KBM-7 (cell line): ENCODE results near the gene SPEM3.
A peak's percentile ranks its signal among the peaks of the same experiment; 100 is the strongest.

Source experiments
- DNase-seq: peaks from one replicate; pipeline ENCODE4 v3.0.0-alpha.2; 2015
- in situ Hi-C: fragments of 300-500 bp; cut with MboI; formaldehyde crosslinking; loops from 2 replicates; pipeline ENCODE4 v1.14.3; 2020; ENCODE audit warnings: low sequenced_read_pairs, low pct_unique_long_range_greater_than_20kb, mixed read lengths

SPEM3 gene

DNA sequence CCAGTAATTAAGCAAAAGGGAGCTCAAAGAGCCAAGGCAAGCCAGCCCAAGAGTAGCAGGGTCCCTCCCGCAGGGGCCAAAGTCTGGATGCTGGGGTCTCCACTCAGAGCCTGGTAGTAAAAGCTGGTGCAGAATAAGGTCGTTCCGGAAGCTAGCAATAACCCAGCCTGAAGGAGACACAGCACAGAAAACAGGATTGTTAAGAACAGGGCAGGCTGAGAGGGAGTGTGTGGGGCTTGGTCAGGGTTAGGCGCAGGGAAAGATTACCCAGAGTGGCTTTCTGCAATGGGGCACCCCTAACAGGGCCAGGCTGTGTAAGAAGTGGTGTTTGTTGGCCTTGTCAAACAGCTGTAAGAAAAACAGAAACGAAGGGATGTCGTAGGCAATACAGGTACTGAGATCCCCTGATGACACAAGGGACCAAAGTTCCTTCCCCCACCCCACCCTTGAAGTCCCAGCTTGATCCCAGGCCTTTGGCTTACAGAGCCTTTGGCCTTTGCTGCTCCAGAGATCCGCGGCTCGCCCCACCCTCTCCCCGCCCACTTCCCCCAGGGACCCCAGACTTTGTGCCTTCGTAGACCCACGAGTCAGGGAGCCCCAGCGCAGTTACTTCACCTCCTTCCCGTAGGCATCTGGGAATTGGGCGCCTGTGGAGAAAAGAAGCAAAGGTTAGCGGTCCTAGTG lies 25.5 kb upstream of the SPEM3 start:
- DNase-seq: no peak

GRCh38 chr17:7403727-7403976 lies 25.0 kb upstream of the SPEM3 start:
- in situ Hi-C loops: no loop called here
- DNase-seq: no peak

More for the DNA sequence above, 25.5 kb upstream of the SPEM3 start:
- in situ Hi-C loops: no loop called here

DNA sequence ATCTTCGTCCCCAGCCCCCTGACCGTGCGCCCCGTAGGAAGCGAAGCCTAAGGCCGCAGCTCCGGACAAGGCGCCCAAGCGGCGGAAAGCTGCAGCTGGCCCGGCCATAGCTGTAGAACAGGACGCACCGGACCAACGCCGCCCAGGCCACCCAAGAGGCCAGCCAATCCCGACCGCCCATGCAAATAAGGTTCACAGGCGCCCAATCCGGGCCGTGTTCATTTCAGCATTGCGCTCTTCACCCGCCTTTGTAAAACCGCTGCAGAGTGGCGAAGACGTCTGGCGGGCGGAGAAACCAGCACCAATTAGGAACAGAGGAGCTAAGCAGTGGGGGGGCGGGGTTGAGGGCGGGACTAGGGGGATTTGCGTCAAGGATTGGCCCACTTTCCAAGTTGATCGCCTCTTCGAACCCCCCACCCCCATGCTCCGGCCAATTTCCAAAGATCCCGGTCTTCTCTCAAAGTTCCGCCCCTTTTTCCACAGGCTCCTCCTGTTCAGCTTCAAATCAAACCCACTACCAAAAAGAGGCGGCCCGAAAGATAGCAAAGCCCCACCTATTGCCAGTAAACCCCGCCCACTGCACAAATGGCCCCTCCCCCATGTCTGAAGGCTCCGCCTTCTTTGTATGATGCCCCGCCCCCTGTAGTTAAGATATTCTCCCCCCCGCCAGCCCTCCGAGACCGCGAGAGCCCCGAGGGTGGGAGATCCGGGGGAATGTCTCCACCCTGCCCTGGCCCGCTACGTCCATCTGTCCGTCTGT lies 24.5 kb upstream of the SPEM3 start, which contains the start of gene TMEM256:
Gene TMEM256, minus strand, starts transcription at position 121 of the 760 bp plus-strand sequence. Its CDS starts 13 bp downstream, at position 108.
- in situ Hi-C loops: no loop called here
- DNase-seq: peak; percentile 99

DNA sequence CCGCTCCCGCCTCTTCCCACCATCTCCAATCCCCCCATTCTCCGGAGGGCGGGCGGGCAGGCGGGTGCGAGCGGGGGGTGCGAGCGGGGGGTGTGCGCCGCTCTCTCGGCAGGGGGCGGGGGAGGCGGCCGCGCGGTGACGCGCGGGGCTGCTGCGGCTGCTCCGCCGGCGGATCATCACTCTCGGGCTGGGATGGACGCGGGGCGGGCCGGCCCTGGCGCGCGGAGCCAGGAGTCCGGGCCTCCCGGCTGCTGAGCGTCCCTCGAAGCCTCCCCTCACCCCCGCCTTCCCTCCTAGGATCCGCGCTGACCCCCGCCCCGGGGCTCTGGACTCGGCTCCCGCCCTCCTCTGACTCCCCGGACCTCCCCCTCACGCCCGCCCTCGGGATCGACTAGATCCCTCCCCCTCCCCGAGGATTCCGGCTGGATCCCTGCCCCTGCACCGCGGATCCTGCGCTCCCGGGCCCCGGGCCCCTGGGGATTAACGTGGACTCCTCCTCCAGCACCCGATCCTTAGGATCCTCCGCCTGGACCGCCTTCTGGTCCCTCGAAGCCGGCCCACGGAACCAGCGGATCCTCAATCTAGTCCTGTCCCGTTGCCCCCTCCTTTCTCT lies 23.8 kb upstream of the SPEM3 start:
- no peak for DNase-seq
- in situ Hi-C loops: no loop called here

- in situ Hi-C loops: no loop called here
- no peak for DNase-seq
Observed at GRCh38 chr17:7405350-7406234, 23.1 kb upstream of the SPEM3 start.

- in situ Hi-C loops: no loop called here
- DNase-seq: no peak
Observed at GRCh38 chr17:7406235-7406825, 22.3 kb upstream of the SPEM3 start.

- in situ Hi-C loops: no loop called here
- no peak for DNase-seq
Observed at GRCh38 chr17:7407082-7407481, 21.6 kb upstream of the SPEM3 start.

DNA sequence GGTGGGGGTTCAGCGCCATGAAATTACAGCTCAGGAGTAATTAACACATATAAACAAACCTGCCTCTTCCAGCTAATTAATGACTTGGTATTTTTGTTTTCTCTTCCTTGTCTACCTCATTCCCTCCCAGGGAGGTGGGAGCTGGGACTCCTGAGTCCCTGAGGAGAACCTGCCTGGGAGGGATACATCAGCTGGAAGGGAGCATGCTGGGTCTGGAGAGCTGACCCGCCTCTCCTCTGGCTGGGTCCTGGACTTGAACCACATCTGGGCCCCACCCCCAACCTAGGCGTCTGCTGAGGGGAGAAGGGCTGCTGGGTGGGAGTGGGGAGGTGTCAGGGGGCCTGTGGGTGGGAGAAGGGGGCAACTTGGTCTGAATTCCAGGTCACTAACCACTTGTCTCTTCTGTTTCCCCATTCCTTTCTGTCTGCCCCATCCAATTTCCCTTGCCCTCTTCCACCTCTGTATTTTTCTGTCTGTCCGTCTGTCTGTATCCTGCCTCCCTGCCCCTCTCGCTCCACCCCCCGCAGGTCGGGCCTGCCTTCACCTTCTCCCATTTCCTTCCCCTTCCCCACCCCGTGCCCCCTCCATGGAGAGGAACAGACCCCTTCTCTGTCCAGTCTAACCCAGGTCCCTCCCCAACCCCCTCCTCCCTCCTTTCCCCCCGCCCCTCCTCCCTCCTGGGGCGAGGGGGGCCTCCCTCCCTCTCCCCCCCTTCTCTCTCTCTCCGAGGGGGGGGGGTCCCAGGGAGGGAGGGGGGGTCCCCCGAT lies 21.0 kb upstream of the SPEM3 start, which contains the start of gene NLGN2:
Gene NLGN2, plus strand, starts transcription at position 361 of the 767 bp plus-strand sequence. CDS start 411 bp downstream, outside the sequence.
- DNase-seq: no peak
- in situ Hi-C loops: no loop called here

DNA sequence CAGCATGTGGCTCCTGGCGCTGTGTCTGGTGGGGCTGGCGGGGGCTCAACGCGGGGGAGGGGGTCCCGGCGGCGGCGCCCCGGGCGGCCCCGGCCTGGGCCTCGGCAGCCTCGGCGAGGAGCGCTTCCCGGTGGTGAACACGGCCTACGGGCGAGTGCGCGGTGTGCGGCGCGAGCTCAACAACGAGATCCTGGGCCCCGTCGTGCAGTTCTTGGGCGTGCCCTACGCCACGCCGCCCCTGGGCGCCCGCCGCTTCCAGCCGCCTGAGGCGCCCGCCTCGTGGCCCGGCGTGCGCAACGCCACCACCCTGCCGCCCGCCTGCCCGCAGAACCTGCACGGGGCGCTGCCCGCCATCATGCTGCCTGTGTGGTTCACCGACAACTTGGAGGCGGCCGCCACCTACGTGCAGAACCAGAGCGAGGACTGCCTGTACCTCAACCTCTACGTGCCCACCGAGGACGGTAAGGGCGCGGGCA lies 20.4 kb upstream of the SPEM3 start:
- in situ Hi-C loops: no loop called here
- DNase-seq: no peak

DNA sequence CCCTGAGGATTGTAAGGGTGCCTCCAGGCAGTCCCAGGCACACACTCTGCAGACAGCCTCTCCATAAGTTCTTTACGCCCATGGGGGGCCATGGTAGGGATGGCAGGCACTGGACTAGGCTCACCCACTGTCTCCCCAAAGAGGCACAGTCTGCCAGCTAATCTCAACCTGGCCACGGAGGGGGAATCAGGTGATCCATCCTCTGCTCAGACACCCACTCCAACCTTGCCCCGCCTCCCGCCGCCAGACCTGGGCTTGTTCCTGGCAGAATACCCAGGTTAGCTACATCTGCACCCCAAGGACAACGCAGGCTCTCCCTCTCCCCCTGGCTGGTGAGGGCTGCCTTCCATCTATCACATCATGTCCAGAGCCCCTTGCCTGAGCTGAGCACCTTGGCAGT lies 19.8 kb upstream of the SPEM3 start:
- in situ Hi-C loops: no loop called here

GRCh38 chr17:7409716-7410115 lies 18.9 kb upstream of the SPEM3 start:
- in situ Hi-C loops: no loop called here
- no peak for DNase-seq

More for the DNA sequence above, 19.8 kb upstream of the SPEM3 start:
- DNase-seq: no peak

- no peak for DNase-seq
- in situ Hi-C loops: no loop called here
Observed at GRCh38 chr17:7410634-7411426, 17.8 kb upstream of the SPEM3 start.

GRCh38 chr17:7411427-7411750 lies 17.3 kb upstream of the SPEM3 start:
- DNase-seq: no peak
- in situ Hi-C loops: no loop called here

DNA sequence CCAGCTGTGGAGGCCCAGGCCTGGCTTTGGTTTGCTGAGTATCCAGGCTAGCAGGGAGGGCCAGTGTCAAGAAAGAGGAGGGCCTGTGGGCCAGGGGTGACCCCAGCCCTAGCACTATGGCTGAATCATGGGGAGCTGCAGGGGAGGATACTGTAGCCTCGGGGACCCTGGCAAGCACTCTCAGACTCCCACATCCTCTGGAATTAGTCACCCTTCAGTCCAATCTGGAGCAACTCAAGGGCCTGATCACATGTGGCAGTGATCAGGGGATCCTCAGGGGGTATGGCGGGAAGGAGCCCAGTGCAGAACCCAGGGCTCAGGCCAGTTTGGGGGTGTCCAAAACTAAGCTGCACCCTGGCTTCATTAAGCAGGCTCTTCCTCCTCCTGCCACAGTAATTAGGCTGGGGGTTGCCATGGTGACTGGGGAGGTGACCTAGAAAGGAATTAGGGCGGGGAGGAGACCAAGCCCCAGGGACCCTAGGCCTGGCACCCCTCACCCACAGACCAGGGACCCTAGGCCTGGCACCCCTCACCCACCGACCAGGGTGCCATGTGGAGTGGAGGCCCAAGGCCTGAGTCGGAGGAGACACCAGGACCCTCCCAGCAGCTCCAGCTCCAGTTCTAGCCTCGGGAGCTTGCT lies 15.2 kb upstream of the SPEM3 start:
- DNase-seq: no peak
- in situ Hi-C loops: no loop called here

GRCh38 chr17:7414837-7415236 lies 13.8 kb upstream of the SPEM3 start:
- no peak for DNase-seq
- in situ Hi-C loops: no loop called here

DNA sequence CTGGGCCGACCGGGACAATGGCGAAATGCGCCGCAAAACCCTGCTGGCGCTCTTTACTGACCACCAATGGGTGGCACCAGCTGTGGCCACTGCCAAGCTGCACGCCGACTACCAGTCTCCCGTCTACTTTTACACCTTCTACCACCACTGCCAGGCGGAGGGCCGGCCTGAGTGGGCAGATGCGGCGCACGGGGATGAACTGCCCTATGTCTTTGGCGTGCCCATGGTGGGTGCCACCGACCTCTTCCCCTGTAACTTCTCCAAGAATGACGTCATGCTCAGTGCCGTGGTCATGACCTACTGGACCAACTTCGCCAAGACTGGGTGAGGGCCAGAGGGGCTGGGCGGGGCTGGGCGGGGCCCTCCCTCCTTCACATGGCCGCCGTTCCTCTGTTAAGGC lies 12.9 kb upstream of the SPEM3 start:
- DNase-seq: no peak
- in situ Hi-C loops: no loop called here

GRCh38 chr17:7416323-7416722 lies 12.3 kb upstream of the SPEM3 start:
- no peak for DNase-seq
- in situ Hi-C loops: no loop called here
